WTC11 (cell line): ENCODE results near the gene RPL10A. TPM values are rescaled to one million over a fixed set of nuclear protein-coding genes. Genes with fewer than 3 reads are reported as not detected.

ENCODE experiments used
- E2F1 ChIP-seq: sonication (generic); formaldehyde crosslinking; IDR thresholded peaks from 2 replicates; pipeline ENCODE4 v1.8.0; 2022; ENCODE audit warnings: mild to moderate bottlenecking, missing genetic modification reagents
- ERG ChIP-seq: fragments of 250-450 bp; sonication (Bioruptor Pico); IDR thresholded peaks from 2 replicates; pipeline ENCODE4 v1.8.0; 2021; ENCODE audit warnings: mild to moderate bottlenecking
- ESRRA ChIP-seq: sonication (generic); formaldehyde crosslinking; IDR thresholded peaks from 2 replicates; pipeline ENCODE4 v1.8.1; 2022; ENCODE audit warnings: mild to moderate bottlenecking, missing genetic modification reagents, borderline replicate concordance
- ETV6 ChIP-seq: sonication (generic); formaldehyde crosslinking; IDR thresholded peaks from 2 replicates; pipeline ENCODE4 v1.8.1; 2022; ENCODE audit warnings: mild to moderate bottlenecking, missing genetic modification reagents
- FOXP4 ChIP-seq: sonication (generic); formaldehyde crosslinking; IDR thresholded peaks from 2 replicates; pipeline ENCODE4 v1.8.0; 2022; ENCODE audit warnings: mild to moderate bottlenecking, missing genetic modification reagents
- GABPB1 ChIP-seq: sonication (generic); formaldehyde crosslinking; IDR thresholded peaks from 2 replicates; pipeline ENCODE4 v1.8.1; 2023; ENCODE audit warnings: mild to moderate bottlenecking, missing genetic modification reagents
- GRHL2 ChIP-seq: fragments of 250-450 bp; sonication (Bioruptor Pico); IDR thresholded peaks from 2 replicates; pipeline ENCODE4 v1.8.0; 2022; ENCODE audit warnings: mild to moderate bottlenecking, moderate library complexity; ENCODE audit not compliant: insufficient replicate concordance, severe bottlenecking
- IRF2 ChIP-seq: sonication (generic); formaldehyde crosslinking; IDR thresholded peaks from 2 replicates; pipeline ENCODE4 v1.8.0; 2022; ENCODE audit warnings: low read depth, missing genetic modification reagents, borderline replicate concordance
- JUN ChIP-seq: sonication (generic); formaldehyde crosslinking; IDR thresholded peaks from 2 replicates; pipeline ENCODE4 v1.8.0; 2023; ENCODE audit warnings: mild to moderate bottlenecking, missing genetic modification reagents
- MLX ChIP-seq: sonication (generic); formaldehyde crosslinking; IDR thresholded peaks from 2 replicates; pipeline ENCODE4 v1.8.1; 2023; ENCODE audit warnings: mild to moderate bottlenecking, missing genetic modification reagents, moderate library complexity
- NR2C2 ChIP-seq: sonication (generic); formaldehyde crosslinking; IDR thresholded peaks from 2 replicates; pipeline ENCODE4 v1.8.0; 2022; ENCODE audit warnings: mild to moderate bottlenecking, missing genetic modification reagents
- NR3C1 ChIP-seq: sonication (generic); formaldehyde crosslinking; conservative IDR thresholded peaks from 2 replicates; pipeline ENCODE4 v1.8.1; 2023; ENCODE audit warnings: low read depth, mild to moderate bottlenecking, missing genetic modification reagents
- RELA ChIP-seq: sonication (generic); formaldehyde crosslinking; IDR thresholded peaks from 2 replicates; pipeline ENCODE4 v1.8.1; 2022; ENCODE audit warnings: missing genetic modification reagents, mild to moderate bottlenecking, borderline replicate concordance
- RORB ChIP-seq: fragments of 250-450 bp; sonication (Bioruptor Pico); IDR thresholded peaks from 2 replicates; pipeline ENCODE4 v1.9.0; 2021; ENCODE audit warnings: mild to moderate bottlenecking
- SMAD3 ChIP-seq: sonication (generic); formaldehyde crosslinking; IDR thresholded peaks from 2 replicates; pipeline ENCODE4 v1.8.0; 2022; ENCODE audit warnings: missing genetic modification reagents, mild to moderate bottlenecking, borderline replicate concordance
- SMAD4 ChIP-seq: sonication (generic); formaldehyde crosslinking; IDR thresholded peaks from 2 replicates; pipeline ENCODE4 v1.8.0; 2022; ENCODE audit warnings: mild to moderate bottlenecking, missing genetic modification reagents
- STAT6 ChIP-seq: sonication (generic); formaldehyde crosslinking; conservative IDR thresholded peaks from 2 replicates; pipeline ENCODE4 v1.8.1; 2023; ENCODE audit warnings: mild to moderate bottlenecking, low read depth, missing genetic modification reagents, moderate library complexity
- TEAD1 ChIP-seq: sonication (generic); formaldehyde crosslinking; IDR thresholded peaks from 2 replicates; pipeline ENCODE4 v1.8.0; 2022; ENCODE audit warnings: mild to moderate bottlenecking, missing genetic modification reagents
- ZBTB43 ChIP-seq: sonication (generic); formaldehyde crosslinking; IDR thresholded peaks from 2 replicates; pipeline ENCODE4 v1.8.1; 2023; ENCODE audit warnings: mild to moderate bottlenecking, missing genetic modification reagents
- ZNF121 ChIP-seq: sonication (generic); formaldehyde crosslinking; IDR thresholded peaks from 2 replicates; pipeline ENCODE4 v1.8.0; 2023; ENCODE audit warnings: missing genetic modification reagents
- ZNF281 ChIP-seq: sonication (generic); formaldehyde crosslinking; IDR thresholded peaks from 2 replicates; pipeline ENCODE4 v1.8.0; 2023; ENCODE audit warnings: mild to moderate bottlenecking, missing genetic modification reagents
- ZNF423 ChIP-seq: fragments of 250-450 bp; sonication (Bioruptor Pico); IDR thresholded peaks from 2 replicates; pipeline ENCODE4 v2.1.2; 2022; ENCODE audit warnings: mild to moderate bottlenecking, moderate library complexity
- ZSCAN18 ChIP-seq: fragments of 250-450 bp; sonication (Bioruptor Pico); IDR thresholded peaks from 2 replicates; pipeline ENCODE4 v2.1.2; 2022; ENCODE audit warnings: mild to moderate bottlenecking, moderate library complexity
- total RNA-seq: library from RNA; stranded (reverse); gene quantifications from 3 replicates; pipeline ENCODE4 v1.2.3, GENCODE V29; 2021

The RPL10A gene
- total RNA-seq, 1 experiment from 2014 or later, result 1,829 TPM

GRCh38 chr6:35469751-35470662, 1.8 kb downstream of the RPL10A start (continued):
- TF ChIP-seq SMAD4 (CRISPR knock-in tag) (no peak), ZNF281 (CRISPR knock-in tag) (no peak), RORB (no peak), STAT6 (CRISPR knock-in tag) (no peak), ETV6 (CRISPR knock-in tag) (no peak), GABPB1 (CRISPR knock-in tag) (no peak), SMAD3 (CRISPR knock-in tag) (no peak), ZNF121 (no peak), ZSCAN18 (CRISPR knock-in tag) (no peak), IRF2 (CRISPR knock-in tag) (no peak), ZBTB43 (CRISPR knock-in tag) (no peak), E2F1 (CRISPR knock-in tag) (no peak), FOXP4 (CRISPR knock-in tag) (no peak), RELA (no peak), ESRRA (CRISPR knock-in tag) (no peak), NR3C1 (CRISPR knock-in tag) (no peak), ERG (CRISPR knock-in tag) (peak; percentile 15; the same call in 1 of the 2 replicates), JUN (CRISPR knock-in tag) (no peak), MLX (CRISPR knock-in tag) (no peak), NR2C2 (CRISPR knock-in tag) (no peak), TEAD1 (CRISPR knock-in tag) (no peak), ZNF423 (CRISPR knock-in tag) (no peak), GRHL2 (CRISPR knock-in tag) (no peak)
